Activated T-cell treated with anti-CD3 and anti-CD28 coated beads, Interleukin-2, amount 50 U/mL, for 1 hour (primary cell): ENCODE data around the gene CCDC170.

ENCODE experiments used
- DNase-seq: peaks from one replicate; pipeline ENCODE4 v3.0.0-alpha.2; 2020

The CCDC170 gene

DNA sequence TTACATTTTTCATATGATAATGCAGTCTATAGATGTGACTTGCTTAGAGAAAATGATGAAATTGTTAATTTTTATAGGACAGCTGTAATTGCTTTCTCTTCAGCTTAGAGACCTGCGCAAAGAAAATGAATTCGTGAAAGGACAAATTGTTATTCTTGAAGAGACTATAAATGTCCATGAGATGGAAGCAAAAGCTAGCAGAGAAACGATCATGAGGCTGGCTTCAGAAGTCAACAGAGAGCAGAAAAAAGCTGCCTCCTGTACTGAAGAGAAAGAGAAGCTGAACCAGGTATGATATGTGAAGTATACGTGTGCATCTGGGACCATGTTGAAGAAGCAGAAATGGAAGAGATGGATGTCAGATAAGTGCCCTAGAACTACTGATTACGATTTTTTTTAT is 54.4 kb downstream of the CCDC170 start:
- DNase-seq: no peak

DNA sequence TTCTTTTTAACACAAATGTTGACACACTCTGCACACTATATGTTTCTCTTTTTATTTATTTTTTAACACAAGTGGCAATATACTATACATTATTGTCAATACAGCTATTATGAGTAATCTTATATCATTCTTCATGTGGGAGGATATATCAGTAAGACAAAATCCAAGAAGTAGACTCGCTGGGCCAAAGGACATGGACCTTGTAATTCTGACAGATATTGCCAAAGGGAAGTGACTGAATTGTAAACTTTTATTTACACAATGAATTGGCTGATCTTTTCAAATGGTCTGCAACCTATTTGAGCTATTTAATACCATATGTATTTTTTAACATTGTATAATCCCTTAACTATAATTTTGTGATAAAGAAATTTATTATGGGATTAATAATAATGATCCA is 56.0 kb downstream of the CCDC170 start:
- no peak for DNase-seq

DNA sequence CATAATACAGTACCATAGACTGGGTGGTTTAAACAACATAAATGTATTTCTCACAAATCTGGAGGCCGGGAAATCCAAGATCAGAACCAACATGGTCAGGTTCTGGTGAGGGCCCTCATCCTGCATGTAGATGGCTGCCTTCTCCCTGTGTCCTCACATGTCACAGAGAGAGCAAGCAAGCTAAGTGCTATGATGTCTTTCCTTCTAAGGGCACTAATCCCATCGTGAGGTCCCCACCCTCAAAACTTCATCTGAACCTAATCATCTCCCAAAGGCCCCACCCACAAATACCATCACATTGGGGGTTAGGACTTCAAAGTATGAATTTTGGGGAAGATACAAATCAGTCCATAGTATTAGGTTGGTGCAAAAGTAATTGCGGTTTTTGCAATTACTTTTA is 56.8 kb downstream of the CCDC170 start:
- DNase-seq: no peak

DNA sequence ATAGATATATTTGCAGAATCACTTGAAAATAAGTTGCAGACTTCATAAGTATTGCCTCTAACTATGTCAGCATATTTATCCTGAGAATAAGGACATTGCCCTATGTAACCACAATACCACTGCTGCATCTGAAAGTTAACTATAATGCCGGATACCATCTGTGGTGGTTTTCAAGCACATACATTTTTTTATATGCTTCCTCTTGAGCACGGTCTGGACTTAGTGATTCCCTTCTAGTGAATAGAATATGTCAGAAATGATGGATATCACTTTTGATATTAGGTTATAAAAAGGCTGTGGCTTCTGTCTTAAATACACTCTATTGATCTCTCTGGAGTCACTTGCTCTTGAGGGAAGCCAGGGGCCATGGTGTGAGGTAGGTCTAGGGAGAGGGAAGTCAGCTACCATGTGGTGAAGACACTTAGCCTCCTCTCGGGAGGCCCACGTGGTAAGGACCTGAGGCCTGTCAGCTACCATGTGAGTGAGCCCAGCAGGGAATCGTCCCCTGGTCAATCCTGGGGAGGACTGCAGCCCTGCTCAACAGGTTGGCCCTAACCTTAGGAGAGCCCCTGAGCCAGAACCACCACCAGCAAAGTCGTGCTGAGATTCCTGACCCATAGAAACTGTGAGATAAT is 57.5 kb downstream of the CCDC170 start:
- no peak for DNase-seq

DNA sequence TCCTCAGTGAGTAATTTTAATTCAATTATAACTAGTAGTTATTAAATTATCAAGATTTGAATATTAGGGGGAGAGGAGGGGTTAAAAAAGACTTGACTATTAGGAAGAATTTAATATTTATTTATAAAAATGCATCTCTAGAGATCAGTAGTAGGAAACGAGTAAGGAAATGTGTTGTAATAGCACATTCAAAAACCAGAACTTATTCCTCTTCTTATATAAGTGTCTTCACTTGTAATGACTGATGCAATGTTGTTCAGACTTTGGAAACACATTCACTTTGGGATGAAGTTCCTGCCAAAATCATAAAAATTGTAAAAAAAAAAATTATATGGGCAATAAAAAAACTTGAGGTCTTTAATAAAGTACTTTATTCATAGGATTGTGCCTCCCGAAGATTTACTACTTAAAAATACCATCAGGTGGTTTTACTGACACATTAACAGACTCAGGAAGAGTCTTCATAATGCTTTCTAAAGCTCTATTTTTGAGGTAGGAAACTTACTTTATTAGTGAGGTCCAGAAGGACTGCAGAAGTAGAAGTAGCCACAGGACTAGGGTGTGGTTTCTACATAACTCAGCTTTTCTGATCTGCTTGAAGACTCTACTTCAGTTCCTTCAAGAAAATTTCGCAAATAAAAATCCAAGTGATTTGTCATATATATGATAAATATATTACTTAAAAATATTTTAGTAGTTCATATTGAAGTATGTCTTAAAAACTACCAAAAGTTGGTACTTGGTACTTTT is 59.8 kb downstream of the CCDC170 start:
- DNase-seq: no peak

DNA sequence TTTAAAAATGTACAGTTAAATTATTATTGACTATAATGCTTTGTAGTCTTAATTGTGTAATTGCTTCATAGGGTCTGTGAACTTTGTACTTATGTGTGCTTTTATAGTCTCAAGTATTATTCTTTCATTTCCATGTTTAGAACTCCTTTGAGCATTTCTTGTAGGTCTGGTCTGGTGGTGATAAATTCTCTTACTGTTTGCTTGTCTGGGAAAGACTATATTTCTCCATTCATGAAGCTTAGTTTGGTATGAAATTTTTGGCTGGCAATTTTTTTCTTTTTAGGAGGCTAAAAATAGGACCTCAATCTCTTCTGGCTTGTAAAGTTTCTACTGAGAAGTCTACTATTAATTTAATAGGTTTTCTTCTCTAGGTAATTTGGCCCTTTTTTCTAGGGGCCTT is 67.4 kb downstream of the CCDC170 start:
- no peak for DNase-seq

DNA sequence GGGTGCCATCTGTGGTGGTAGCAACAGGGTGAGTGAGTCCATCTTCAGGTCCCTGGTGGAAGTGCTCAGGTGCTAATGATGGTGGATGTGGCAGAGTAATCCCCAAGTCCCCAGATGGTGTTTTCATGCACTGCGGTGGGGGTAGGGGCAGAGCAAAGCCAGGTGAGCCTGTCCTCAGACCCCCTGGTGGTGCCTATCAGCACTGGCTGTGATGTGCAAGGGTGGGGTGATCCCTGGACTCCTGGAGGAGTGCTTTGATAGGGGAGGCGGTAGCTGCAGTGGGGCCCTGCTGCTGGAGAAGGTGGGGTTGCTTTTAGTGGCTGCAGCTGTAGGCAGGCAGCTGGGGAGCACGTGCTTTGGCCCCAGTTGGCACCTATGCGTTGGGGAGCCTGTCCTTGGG is 70.8 kb downstream of the CCDC170 start:
- no peak for DNase-seq

DNA sequence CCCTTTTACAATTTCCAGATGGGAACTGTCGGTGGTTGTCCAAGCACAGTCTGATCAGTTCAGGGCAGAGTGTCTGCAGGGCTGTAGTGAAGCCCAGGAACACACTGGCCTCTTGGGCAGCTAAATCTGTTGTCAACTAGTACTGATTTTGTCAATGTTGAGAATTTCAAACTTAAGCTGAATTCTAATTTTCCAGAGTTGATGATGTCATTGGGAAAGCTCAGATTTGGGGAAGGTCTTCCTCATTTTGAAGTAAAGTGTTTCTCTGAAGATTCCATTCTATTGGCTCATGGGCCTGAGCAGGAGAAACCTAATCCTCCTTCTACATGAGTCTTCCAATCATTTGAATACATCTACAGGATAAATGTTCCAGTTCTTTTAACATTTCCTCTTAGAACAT is 72.1 kb downstream of the CCDC170 start:
- DNase-seq: no peak

DNA sequence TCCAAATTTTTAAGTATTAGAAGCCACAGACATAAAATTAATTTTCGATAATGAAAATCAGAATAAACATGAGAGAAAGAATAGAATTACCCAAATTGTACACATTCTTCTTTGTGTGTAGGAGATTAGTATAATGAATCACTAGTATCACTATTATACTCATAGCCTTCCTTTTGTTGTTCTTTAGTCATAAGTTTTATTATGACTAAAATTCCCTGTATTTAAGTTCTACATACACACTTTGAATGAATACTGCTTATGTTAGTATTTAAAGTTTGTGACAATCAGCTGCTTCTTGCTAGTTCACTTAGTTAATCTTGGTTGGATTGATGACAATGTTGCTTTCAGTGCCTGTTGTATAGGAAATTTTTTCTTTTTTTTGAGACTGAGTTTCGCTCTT is 72.7 kb downstream of the CCDC170 start:
- DNase-seq: no peak

DNA sequence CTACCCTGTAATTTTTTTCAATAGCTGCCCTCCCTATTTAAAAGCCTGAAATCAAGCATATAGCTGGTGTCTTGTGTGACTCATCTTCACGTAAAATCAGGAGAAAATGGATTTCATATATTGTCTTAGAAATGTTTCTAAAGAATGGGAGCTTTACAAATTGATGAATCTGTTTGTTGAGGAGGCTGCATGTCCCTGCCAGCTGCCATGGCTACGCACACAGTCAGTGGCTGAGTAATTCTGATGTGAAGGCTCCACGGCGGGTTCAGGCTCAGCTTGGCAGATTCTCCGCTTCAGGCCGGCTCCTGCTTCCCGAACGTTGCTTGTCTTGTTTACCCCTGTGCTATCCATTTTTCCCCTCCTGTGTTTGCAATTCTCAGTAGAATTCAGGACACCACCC is 82.8 kb downstream of the CCDC170 start:
- no peak for DNase-seq

DNA sequence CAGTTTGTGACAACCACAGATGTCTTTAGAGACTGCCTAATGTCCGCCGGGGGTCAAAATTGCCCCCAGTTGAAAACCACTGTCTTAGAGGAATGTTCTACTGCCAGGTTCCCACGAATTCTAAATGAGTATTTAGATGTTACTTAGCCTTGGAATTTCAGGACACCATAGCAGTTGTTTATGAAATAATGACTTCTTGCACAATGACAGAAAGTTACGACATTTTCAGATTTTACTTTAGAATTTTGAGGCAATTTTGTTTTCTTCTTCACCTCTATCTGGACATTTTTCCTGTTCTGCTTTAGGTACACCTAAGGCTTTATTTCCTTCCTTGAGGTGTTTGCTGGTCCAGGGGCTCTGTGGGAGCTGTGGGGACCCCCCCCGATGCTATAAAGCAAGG is 83.4 kb downstream of the CCDC170 start:
- no peak for DNase-seq

DNA sequence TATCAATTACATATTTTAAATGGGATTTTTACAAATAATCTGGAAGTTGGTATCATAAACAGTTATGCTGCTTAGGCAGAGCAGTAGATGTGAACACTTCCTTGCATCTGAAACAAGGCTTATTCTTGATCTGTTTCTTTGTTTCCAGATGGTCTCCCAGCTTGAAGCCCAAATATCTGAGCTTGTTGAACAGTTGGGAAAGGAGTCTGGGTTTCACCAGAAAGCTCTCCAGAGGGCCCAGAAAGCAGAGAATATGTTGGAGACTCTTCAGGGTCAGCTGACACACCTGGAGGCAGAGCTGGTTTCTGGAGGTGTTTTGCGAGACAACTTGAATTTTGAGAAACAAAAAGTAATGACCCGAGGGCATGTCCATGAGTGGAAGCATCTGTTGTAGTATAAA is 91.9 kb downstream of the CCDC170 start:
- no peak for DNase-seq

DNA sequence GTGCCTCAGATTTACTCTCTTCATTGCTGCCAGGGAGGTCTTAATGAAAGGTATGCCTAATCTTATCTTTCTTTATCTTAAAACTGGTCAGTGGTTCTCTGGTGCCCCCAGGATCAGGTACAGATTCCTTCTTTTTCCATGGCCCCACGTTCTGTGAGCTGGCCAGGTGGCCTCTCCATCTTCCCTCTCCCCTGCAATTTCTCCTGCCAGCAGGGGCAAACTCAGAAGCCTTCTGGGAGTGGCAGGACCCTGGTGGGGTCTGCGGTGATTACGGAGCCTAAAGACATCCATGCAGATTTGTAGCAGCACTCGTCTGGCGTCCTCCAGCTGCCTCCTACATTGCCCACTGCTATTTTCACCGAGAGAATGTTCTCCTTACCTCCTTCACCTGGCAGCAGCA is 95.8 kb downstream of the CCDC170 start:
- no peak for DNase-seq

DNA sequence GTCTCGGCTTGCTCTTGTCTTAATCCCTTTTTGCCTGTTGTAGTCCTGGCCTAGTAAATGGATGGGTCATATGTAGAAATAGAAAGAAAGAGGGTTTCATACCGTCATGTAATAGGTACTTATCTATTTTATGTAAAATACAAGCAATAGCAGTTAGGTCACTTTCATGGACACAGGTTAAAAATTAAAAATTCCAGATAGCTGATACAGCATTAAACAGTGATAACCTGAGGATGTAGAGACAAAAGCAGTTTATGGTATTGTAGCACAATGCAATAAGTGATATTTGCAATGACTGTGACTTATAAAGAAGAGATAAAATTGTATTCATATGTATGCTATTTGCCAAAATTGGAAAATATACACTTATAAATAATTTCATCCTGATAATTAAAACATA is 96.9 kb downstream of the CCDC170 start:
- DNase-seq: no peak

DNA sequence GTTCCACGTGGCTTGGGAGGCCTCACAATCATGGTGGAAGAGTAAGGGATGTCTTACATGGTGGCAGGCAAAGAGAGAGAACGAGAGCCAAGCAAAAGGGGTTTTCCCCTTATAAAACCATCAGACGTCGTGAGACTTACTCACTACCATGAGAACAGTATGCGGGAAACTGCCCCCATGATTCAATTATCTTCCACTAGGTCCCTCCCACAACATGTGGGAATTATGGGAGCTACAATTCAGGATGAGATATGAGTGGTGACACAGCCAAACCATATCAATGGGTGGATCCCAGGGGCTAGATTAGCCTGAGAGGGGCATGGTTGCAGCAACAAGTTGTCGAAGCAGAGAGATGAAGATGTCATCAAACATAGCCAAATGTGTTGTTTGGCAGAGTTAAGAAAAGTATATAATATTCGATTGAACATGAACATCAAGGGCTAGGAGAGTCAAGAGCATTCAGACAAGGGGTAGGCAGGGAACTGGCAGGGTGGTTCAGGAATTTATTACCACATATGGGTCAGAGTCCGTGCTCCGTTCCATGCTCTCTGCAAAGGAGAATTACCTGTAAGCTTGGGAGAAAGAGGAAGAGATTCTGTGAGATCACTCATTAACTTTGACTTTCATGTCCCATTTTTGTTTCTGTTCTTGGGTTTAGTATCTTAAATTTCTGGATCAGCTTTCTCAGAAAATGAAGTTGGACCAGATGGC is 98.8 kb downstream of the CCDC170 start:
- no peak for DNase-seq

DNA sequence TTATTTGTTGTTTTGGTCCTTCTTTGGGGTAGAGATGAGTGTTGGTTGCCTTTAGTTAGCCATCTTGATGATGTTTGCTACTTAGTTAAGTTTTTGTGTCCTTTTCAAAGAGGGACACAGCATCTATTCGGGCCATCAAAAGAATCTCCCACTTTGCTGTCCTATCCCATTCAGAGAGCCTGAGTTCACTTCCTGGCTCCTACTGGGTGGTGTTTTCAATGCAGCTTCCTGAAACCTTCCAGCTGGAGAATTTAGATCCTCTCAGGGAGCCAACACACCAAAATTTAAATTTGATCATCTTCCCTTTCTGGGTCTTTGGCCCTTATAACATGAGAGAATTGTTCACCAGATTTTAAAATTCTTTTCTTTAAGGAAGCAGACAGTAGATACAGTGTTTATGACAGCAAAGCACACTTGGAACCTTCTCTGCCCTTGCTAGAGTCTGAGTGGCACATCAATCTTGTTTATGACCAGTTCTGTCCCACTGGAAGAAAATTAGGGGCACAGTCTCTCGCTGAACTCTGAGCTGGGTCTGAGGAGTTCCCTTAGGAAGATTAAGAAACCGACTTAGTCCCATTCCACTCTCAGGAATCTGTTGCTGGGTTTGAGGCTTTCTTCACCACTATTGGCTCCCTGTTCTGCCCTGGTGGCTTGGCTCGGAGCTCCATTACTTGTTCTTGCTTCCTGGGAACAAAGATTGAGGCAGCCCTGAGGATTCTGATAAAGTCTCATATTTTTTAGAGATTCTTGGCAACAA is 115.5 kb downstream of the CCDC170 start:
- DNase-seq: no peak

DNA sequence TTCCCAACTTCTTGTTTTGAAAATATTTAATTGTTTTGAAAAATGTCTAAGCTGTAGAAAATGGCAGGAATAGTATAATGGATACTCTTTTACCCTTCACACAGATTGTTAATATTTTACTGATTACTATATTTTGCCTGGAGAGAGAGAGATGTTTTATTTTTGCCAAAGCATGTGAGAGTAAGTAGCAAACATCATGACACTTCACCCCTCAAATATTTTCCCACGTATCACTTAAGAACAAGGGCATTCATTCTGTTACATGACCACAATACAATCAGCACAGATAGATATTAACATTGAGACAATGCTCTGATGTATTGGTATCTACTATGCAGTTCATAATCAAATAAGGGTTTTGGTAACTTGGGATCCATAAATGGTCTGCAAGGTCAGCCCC is 116.5 kb downstream of the CCDC170 start:
- no peak for DNase-seq

DNA sequence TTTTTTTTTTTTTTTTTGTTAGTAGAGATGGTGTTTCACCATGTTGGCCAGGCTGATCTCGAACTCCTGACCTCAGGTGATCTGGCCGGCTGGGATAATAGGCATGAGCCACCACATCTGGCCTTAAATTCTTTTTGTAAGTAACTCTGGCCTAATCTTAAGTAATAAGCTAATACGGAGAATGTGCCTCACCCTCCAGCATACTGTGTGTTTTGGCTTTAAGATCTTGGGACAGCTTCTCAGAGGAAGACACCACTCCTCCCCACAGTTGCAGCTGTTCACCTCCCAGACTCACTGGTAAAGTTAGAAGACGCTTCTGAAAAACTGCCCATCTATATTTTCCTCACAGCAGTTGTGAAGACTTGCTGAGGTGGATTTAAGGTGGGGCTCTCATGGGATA is 120.8 kb downstream of the CCDC170 start:
- no peak for DNase-seq

DNA sequence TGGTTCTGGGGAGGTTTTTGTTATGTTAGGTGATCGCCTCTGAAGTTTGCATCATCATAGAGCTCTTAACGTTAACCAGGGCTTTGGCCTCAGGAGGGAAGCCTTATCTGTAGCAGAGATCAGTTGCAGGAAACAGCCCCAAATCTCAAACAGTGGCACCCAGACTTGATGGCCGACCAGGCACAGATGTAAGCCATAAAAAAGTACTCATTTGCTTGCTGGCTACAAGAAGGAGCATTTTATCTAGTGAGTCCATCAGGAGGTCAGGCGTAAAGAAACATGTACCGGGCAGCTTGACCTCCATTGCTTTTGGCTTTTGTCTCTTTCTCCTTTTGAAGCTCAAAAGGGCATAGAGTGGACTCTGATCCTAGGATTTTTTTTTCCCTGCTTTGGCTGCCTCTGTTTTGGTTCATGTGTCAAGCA is 122.3 kb downstream of the CCDC170 start:
- DNase-seq: no peak

DNA sequence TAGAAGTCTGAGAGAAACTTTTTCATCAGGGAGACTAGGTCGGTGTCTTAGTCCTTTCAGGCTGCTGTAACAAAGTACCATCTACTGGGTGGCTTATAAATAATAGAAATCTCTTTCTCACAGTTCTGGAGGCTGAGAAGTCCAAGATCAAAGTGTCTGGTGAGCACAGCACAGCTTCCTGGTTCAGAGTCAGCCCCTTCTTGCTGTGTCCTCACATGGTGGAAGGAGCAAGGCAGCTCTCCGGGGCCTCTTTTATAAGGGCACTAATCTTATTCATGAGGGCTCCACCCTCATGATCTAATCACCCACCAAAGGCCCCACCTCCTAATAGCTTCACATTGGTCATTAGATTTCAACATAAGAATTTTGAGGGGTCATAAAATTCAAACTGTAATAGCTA is 122.8 kb downstream of the CCDC170 start:
- no peak for DNase-seq

DNA sequence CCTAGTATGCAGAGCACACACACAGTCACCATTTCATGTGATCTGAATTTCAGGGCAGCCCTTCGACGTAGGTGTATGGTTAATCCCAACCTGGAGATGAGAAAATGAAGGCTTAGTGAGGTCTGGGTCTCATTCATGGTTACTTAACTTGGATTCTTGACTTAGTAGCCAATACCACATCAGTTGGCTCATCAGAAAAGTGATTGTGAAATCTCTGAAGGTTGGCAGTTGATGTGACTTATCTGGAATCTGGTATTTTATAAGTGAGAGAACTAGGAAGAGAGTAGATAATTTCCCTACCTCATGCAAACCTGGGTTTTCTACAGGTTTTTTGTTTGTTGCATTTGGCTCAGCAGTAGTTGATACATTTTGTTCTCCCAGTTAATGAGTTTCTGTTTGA is 123.7 kb downstream of the CCDC170 start:
- DNase-seq: no peak

DNA sequence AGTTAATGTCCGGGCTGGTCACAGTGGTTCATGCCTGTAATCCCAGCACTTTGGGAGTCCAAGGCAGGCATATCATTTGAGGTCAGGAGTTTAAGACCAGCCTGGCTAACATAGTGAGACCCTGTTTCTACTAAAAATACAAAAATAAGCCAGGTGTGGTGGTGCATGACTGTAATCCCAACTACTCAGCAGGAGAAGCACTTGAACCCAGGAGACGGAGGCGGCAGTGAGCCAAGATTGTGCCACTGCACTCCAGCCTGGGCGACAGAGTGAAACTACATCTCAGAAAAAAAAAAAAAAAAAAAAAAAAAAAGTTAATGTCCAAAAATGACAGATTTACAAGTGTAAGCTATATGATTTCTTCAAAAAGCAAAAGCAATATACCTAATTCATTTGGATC is 124.9 kb downstream of the CCDC170 start:
- no peak for DNase-seq

DNA sequence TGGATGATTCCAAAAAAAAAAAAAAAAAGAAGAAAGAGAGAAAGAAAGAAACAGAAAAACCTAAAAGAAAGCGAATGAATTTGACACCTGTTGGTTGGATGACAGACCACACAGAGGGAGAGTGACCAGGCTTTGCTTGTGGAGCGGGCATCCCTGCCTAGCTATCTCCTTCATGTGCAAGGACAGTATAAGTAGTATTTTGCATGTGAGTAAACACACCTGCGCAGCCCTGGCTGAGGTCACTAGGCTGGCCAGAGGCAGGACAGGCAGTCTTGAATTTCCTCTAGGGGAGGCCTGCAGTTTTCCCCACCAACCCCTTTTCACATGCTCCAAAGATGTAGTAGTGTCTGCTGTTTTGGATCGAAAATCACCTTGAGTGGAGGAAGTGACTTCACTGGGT is 126.4 kb downstream of the CCDC170 start:
- DNase-seq: no peak

DNA sequence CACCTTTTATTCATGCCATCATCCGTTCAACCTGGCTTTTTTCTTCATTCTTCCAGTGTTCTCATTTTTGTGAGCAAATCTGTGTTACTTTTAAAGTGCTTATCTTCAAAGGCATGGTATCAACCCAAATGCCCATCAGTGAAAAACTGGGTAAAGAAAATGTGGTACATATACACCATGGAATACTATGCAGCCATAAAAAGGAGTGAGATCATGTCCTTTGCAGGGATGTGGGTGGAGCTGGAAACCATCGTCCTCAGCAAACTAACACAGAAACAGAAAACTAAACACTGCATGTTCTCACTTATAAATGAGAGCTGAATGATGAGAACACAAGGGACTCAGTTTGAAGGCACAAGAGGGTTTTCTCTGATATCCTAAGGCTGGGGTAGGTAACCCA is 130.3 kb downstream of the CCDC170 start:
- DNase-seq: no peak
